HCT116 (cell line): ENCODE measurements around the gene KAZN. TPM values are rescaled to one million over a fixed set of nuclear protein-coding genes. Genes with fewer than 3 reads are reported as not detected.

Experiments used
- ATAC-seq: fragments of 200-7000 bp; cut with Tn5 transposase; 2 replicates; pipeline ENCODE4 v1.9.1; 2020; ENCODE audit warnings: mild to moderate bottlenecking, moderate library complexity
- BruUV-seq: library from RNA; stranded (reverse); fragments of 400-500 nt; replicated peaks from 2 replicates; lab custom pipeline; 2021; lab: Mats Ljungman, UMichigan
- CTCF ChIA-PET: fragments of 300-600 bp; sonication (Branson Sonifier 250); formaldehyde crosslinking; loops from one replicate; lab custom pipeline; 2021; ENCODE audit warnings: antibody characterized with exemption; lab: Charles Lee
- POLR2A ChIA-PET: fragments of 300-600, 350-600 bp; sonication (Branson Sonifier 250); formaldehyde crosslinking; loops from one replicate; lab custom pipeline; 2021; ENCODE audit warnings: antibody characterized with exemption; lab: Charles Lee
- RAD21 ChIA-PET, 2 experiments: fragments of 300-600 bp; sonication (Branson Sonifier 250); formaldehyde crosslinking; loops; one replicate each; lab custom pipeline; 2023; ENCODE audit warnings: low total read pairs in 2 of 2; ENCODE audit not compliant: uncharacterized antibody in 2 of 2, unreplicated experiment in 2 of 2, low non-redundant PET in 1 of 2; lab: Charles Lee
- DNase-seq: peaks from one replicate; pipeline ENCODE4 v3.0.0-alpha.2; 2010; ENCODE audit warnings: low read depth, low spot score
- H2AFZ ChIP-seq: fragments of 200-600 bp; shearing (Covaris generic), sonication (generic); 2 replicates; pipeline ENCODE4 v1.6.1; 2017; ENCODE audit warnings: low read depth, mixed run types, mixed read lengths, antibody characterized with exemption, low read length; ENCODE audit not compliant: poor library complexity, severe bottlenecking
- H3K27ac ChIP-seq: 2 replicates; pipeline ENCODE4 v1.5.1; 2012; ENCODE audit warnings: low read depth, low read length
- H3K27me3 ChIP-seq: fragments of 200-600 bp; sonication (generic); 2 replicates; pipeline ENCODE4 v1.6.1; 2016; ENCODE audit warnings: mixed run types, low read length, mixed read lengths; ENCODE audit not compliant: insufficient read depth
- H3K36me3 ChIP-seq, 2 experiments: fragments of 200-500 bp in 1 of 2; fragments of 200-600 bp in 1 of 2; sonication (Bioruptor generic) in 1 of 2; sonication (generic) in 1 of 2; 2 replicates each; pipeline versions ENCODE4 v1.5.1 to v1.6.1; 2014 to 2016; ENCODE audit warnings: low read length in 2 of 2, inconsistent platforms in 1 of 2, mixed read lengths in 1 of 2, mixed run types in 1 of 2; ENCODE audit not compliant: insufficient read depth in 2 of 2, control insufficient read depth in 1 of 2
- H3K4me1 ChIP-seq, 2 experiments: fragments of 200-600 bp in 1 of 2; sonication (generic) in 1 of 2; 2 replicates each; pipeline versions ENCODE4 v1.5.1 to v1.6.1; 2012 to 2017; ENCODE audit warnings: low read length in 2 of 2, inconsistent platforms in 1 of 2, mild to moderate bottlenecking in 1 of 2, mixed read lengths in 1 of 2, mixed run types in 1 of 2, moderate library complexity in 1 of 2; ENCODE audit not compliant: insufficient read depth in 2 of 2, control insufficient read depth in 1 of 2
- H3K4me2 ChIP-seq: fragments of 200-600 bp; sonication (generic); 2 replicates; pipeline ENCODE4 v1.6.1; 2017; ENCODE audit warnings: mixed run types, low read length, mixed read lengths
- H3K4me3 ChIP-seq, 2 experiments: fragments of 200-600 bp in 1 of 2; sonication (generic) in 1 of 2; replicated peaks in 1 of 2; 2 replicates each; pipeline ENCODE4 v1.5.1; 2011 to 2016; ENCODE audit warnings: low read length in 2 of 2, control low read depth in 1 of 2, low read depth in 1 of 2, mild to moderate bottlenecking in 1 of 2, mixed read lengths in 1 of 2, mixed run types in 1 of 2
- H3K79me2 ChIP-seq: fragments of 200-600 bp; sonication (generic); 2 replicates; pipeline ENCODE4 v1.6.1; 2017; ENCODE audit warnings: mild to moderate bottlenecking, mixed run types, low read length, moderate library complexity, mixed read lengths; ENCODE audit not compliant: insufficient read depth
- H3K9ac ChIP-seq: fragments of 200-600 bp; sonication (generic); 2 replicates; pipeline ENCODE4 v1.6.1; 2016; ENCODE audit warnings: low read length, mixed read lengths
- H3K9me2 ChIP-seq: fragments of 200-600 bp; sonication (generic), shearing (Covaris generic); 2 replicates; pipeline ENCODE4 v1.6.1; 2017; ENCODE audit warnings: mixed run types, mild to moderate bottlenecking, moderate library complexity; ENCODE audit not compliant: insufficient read depth
- H3K9me3 ChIP-seq, 2 experiments: fragments of 200-500 bp in 1 of 2; fragments of 200-600 bp in 1 of 2; sonication (Bioruptor generic) in 1 of 2; sonication (generic) in 1 of 2; 2 replicates each; pipeline ENCODE4 v1.6.1; 2014 to 2017; ENCODE audit warnings: low read length in 2 of 2, mixed read lengths in 2 of 2, inconsistent platforms in 1 of 2, low read depth in 1 of 2, mild to moderate bottlenecking in 1 of 2, mixed run types in 1 of 2, moderate library complexity in 1 of 2; ENCODE audit not compliant: control insufficient read depth in 1 of 2, insufficient read depth in 1 of 2
- H4K20me1 ChIP-seq: fragments of 200-600 bp; sonication (generic), shearing (Covaris generic); 2 replicates; pipeline ENCODE4 v1.6.1; 2017; ENCODE audit warnings: mixed run types, mild to moderate bottlenecking, moderate library complexity; ENCODE audit not compliant: insufficient read depth
- CBX3 ChIP-seq: IDR thresholded peaks from 2 replicates; pipeline ENCODE4 v1.6.1; 2012; ENCODE audit warnings: low read depth
- CEBPB ChIP-seq: IDR thresholded peaks from 2 replicates; pipeline ENCODE4 v1.6.1; 2012; ENCODE audit warnings: low read depth
- EGR1 ChIP-seq: IDR thresholded peaks from 2 replicates; pipeline ENCODE4 v1.6.1; 2012; ENCODE audit warnings: low read depth
- EZH2 ChIP-seq: fragments of 200-600 bp; sonication (generic); IDR thresholded peaks from 2 replicates; pipeline ENCODE4 v1.6.1; 2017; ENCODE audit warnings: antibody characterized with exemption, mixed run types
- FOSL1 ChIP-seq: IDR thresholded peaks from 2 replicates; pipeline ENCODE4 v1.6.1; 2012; ENCODE audit warnings: low read depth
- JUND ChIP-seq: IDR thresholded peaks from 2 replicates; pipeline ENCODE4 v1.6.1; 2012
- POLR2A ChIP-seq: IDR thresholded peaks from 2 replicates; pipeline ENCODE4 v1.7.0; 2011; ENCODE audit warnings: borderline replicate concordance; ENCODE audit not compliant: insufficient read depth, insufficient read length; ENCODE audit errors: extremely low read depth
- POLR2AphosphoS5 ChIP-seq: IDR thresholded peaks from 2 replicates; pipeline ENCODE4 v1.6.1; 2011; ENCODE audit warnings: mild to moderate bottlenecking, low read depth, low read length, moderate library complexity
- RAD21 ChIP-seq: IDR thresholded peaks from 2 replicates; pipeline ENCODE4 v1.6.1; 2012; ENCODE audit warnings: low read depth, mild to moderate bottlenecking
- SIN3A ChIP-seq: IDR thresholded peaks from 2 replicates; pipeline ENCODE4 v1.6.1; 2012; ENCODE audit warnings: low read depth
- SRF ChIP-seq: IDR thresholded peaks from 2 replicates; pipeline ENCODE4 v1.6.1; 2012; ENCODE audit warnings: low read depth
- TCF7L2 ChIP-seq: IDR thresholded peaks from 2 replicates; pipeline ENCODE4 v1.7.0; 2011; ENCODE audit warnings: borderline replicate concordance, inconsistent platforms; ENCODE audit not compliant: insufficient read depth, insufficient read length; ENCODE audit errors: extremely low read depth
- YY1 ChIP-seq: IDR thresholded peaks from 2 replicates; pipeline ENCODE4 v1.6.1; 2011; ENCODE audit warnings: low read length, low read depth, moderate library complexity, mild to moderate bottlenecking; ENCODE audit not compliant: insufficient replicate concordance; ENCODE audit errors: extremely low read depth
- ZFX ChIP-seq: fragments of 450-650 bp; IDR thresholded peaks from 2 replicates; pipeline ENCODE4 v1.6.1; 2017
- intact Hi-C: fragments of 100-400 bp; cut with micrococcal nuclease; formaldehyde crosslinking; loops from 2 replicates; pipeline ENCODE4 v1.10.0; 2022
- total RNA-seq: library from RNA; stranded (reverse); gene quantifications from one replicate; pipeline ENCODE4 v1.2.1, GENCODE V29; 2021; ENCODE audit not compliant: unreplicated experiment
- TF ChIP-seq, protein P1 (sequence below): IDR thresholded peaks from 2 replicates; pipeline ENCODE4 v1.6.1; 2011; ENCODE audit warnings: mild to moderate bottlenecking, low read length, moderate library complexity; ENCODE audit not compliant: insufficient replicate concordance; ENCODE audit errors: extremely low read depth
- TF ChIP-seq, protein P2 (sequence below): IDR thresholded peaks from 2 replicates; pipeline ENCODE4 v1.6.1; 2012
- TF ChIP-seq, protein P3 (sequence below), 3 experiments: fragments of 200-600 bp in 1 of 3; sonication (generic) in 1 of 3; IDR thresholded peaks in 2 of 3; conservative IDR thresholded peaks in 1 of 3; 2 replicates each; pipeline ENCODE4 v1.5.1; 2012 to 2017; ENCODE audit warnings: low read depth in 2 of 3, low read length in 2 of 3, antibody characterized with exemption in 1 of 3, borderline replicate concordance in 1 of 3, control low read depth in 1 of 3, mild to moderate bottlenecking in 1 of 3, mixed read lengths in 1 of 3, mixed run types in 1 of 3, moderate library complexity in 1 of 3; ENCODE audit not compliant: insufficient read depth in 1 of 3
- TF ChIP-seq, protein P4 (sequence below): IDR thresholded peaks from 2 replicates; pipeline ENCODE4 v1.6.1; 2012; ENCODE audit warnings: low read depth

Gene KAZN
- total RNA-seq, 1 experiment from 2014 or later, result 13.4 TPM

DNA sequence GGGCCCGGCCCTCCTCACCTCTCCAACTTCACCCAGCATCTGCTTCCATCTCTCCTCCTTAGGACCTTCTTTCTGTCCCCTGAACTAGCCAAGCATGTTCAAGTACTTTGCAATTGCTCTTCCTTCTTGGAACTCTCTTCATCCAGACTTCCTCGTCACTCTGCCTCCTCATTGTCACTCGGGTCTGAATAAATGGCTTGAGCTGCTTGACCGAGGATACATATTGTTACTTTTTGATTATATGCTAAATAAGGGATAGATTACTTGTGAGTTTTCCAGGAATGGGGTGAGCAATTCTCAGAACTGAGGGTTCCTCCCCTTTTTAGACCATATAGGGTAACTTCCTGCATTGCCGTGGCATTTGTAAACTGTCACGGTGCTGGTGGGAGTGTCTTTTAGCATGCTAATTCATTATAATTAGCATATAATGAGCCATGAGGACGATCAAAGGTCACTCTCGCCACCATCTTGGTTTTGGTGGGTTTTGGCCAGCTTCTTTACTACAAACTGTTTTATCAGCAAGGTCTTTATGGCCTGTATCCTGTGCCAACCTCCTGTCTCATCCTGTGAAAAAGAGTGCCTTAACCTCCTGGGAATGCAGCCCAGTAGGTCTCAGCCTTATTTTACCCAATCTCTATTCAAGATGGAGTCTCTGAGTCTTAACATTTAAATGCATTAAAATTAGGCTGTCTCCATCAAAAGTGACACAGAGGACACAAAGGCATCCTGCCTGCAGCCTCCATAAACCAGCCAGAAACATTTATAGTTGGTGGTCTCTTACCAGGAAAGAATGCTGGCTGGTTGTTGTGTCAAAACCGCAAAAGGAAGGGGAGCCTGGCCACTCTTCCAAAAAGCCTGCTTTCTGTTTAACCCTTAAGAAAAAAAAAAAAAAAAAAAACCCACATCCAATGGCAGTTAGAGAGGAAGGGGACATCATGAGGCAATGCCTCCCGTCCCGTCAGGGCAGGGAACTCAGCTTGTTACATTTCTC, 179.3 kb downstream of the KAZN start:
- Histone ChIP-seq H3K4me3 (no peak overlapping the region), H3K27me3 (no peaks in the 10 kb centered on the region), H3K9me2 (no peaks in the 10 kb centered on the region), H2AFZ (no peak overlapping the region), H4K20me1 (no peaks in the 10 kb centered on the region), H3K79me2 (no peaks in the 10 kb centered on the region), H3K9me3 (no peaks in the 10 kb centered on the region), H3K4me2 (no peak overlapping the region), H3K36me3 (no peaks in the 10 kb centered on the region), H3K4me1 (no peaks in the 10 kb centered on the region), H3K9ac (no peak overlapping the region), H3K27ac (no peak overlapping the region)
- ChIA-PET POLR2A (no interaction called here), RAD21 (interaction anchor here in 1 of 2 experiments (0.6 kb wide), 1 partner anchor 249 kb away, joined by 3 read pairs; no protein-coding TSS in a partner anchor), CTCF (interaction anchor here (1.4 to 2.8 kb wide), 6 partner anchors 8 to 812 kb away, joined by 3 to 12 read pairs (median 6); no protein-coding TSS in a partner anchor)
- BruUV-seq, result no TSS peak
- intact Hi-C loops, result loop anchor here (2.0 to 10.0 kb wide), 3 partner anchors 249 to 327 kb away; no protein-coding TSS in a partner anchor
- DNase-seq, result no peak
- no peak for ATAC-seq
- no peak for TF ChIP-seq CEBPB
- TF ChIP-seq POLR2A, result no peak
- no peak for TF ChIP-seq EZH2
- no peak for TF ChIP-seq JUND
- TF ChIP-seq RAD21, result no peak
- TF ChIP-seq SRF, result no peak
- no peak for TF ChIP-seq EGR1
- TF ChIP-seq CBX3, result no peak
- TF ChIP-seq, protein P1, sequence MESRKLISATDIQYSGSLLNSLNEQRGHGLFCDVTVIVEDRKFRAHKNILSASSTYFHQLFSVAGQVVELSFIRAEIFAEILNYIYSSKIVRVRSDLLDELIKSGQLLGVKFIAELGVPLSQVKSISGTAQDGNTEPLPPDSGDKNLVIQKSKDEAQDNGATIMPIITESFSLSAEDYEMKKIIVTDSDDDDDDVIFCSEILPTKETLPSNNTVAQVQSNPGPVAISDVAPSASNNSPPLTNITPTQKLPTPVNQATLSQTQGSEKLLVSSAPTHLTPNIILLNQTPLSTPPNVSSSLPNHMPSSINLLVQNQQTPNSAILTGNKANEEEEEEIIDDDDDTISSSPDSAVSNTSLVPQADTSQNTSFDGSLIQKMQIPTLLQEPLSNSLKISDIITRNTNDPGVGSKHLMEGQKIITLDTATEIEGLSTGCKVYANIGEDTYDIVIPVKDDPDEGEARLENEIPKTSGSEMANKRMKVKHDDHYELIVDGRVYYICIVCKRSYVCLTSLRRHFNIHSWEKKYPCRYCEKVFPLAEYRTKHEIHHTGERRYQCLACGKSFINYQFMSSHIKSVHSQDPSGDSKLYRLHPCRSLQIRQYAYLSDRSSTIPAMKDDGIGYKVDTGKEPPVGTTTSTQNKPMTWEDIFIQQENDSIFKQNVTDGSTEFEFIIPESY, result no peak
- no peak for TF ChIP-seq TCF7L2
- no peak for TF ChIP-seq ZFX
- no peak for TF ChIP-seq YY1
- TF ChIP-seq, protein P2, sequence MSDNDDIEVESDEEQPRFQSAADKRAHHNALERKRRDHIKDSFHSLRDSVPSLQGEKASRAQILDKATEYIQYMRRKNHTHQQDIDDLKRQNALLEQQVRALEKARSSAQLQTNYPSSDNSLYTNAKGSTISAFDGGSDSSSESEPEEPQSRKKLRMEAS, result no peak
- TF ChIP-seq, protein P3, sequence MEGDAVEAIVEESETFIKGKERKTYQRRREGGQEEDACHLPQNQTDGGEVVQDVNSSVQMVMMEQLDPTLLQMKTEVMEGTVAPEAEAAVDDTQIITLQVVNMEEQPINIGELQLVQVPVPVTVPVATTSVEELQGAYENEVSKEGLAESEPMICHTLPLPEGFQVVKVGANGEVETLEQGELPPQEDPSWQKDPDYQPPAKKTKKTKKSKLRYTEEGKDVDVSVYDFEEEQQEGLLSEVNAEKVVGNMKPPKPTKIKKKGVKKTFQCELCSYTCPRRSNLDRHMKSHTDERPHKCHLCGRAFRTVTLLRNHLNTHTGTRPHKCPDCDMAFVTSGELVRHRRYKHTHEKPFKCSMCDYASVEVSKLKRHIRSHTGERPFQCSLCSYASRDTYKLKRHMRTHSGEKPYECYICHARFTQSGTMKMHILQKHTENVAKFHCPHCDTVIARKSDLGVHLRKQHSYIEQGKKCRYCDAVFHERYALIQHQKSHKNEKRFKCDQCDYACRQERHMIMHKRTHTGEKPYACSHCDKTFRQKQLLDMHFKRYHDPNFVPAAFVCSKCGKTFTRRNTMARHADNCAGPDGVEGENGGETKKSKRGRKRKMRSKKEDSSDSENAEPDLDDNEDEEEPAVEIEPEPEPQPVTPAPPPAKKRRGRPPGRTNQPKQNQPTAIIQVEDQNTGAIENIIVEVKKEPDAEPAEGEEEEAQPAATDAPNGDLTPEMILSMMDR (IDR thresholded peaks at IDR 0.05 in 2 of 3, conservative IDR thresholded peaks at IDR 0.05 in 1 of 3; ENCODE audit: borderline replicate concordance in 1 of 3, insufficient read depth in 1 of 3, low read depth in 2 of 3, low read length in 2 of 3), result no peak
- TF ChIP-seq SIN3A, result no peak
- TF ChIP-seq, protein P4, sequence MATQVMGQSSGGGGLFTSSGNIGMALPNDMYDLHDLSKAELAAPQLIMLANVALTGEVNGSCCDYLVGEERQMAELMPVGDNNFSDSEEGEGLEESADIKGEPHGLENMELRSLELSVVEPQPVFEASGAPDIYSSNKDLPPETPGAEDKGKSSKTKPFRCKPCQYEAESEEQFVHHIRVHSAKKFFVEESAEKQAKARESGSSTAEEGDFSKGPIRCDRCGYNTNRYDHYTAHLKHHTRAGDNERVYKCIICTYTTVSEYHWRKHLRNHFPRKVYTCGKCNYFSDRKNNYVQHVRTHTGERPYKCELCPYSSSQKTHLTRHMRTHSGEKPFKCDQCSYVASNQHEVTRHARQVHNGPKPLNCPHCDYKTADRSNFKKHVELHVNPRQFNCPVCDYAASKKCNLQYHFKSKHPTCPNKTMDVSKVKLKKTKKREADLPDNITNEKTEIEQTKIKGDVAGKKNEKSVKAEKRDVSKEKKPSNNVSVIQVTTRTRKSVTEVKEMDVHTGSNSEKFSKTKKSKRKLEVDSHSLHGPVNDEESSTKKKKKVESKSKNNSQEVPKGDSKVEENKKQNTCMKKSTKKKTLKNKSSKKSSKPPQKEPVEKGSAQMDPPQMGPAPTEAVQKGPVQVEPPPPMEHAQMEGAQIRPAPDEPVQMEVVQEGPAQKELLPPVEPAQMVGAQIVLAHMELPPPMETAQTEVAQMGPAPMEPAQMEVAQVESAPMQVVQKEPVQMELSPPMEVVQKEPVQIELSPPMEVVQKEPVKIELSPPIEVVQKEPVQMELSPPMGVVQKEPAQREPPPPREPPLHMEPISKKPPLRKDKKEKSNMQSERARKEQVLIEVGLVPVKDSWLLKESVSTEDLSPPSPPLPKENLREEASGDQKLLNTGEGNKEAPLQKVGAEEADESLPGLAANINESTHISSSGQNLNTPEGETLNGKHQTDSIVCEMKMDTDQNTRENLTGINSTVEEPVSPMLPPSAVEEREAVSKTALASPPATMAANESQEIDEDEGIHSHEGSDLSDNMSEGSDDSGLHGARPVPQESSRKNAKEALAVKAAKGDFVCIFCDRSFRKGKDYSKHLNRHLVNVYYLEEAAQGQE, result no peak
- no peak for TF ChIP-seq FOSL1
- no peak for TF ChIP-seq POLR2AphosphoS5
